Liver (tissue), 9 donors: Measurements from ENCODE around the gene MYBPC1. TPM values are rescaled to one million over a fixed set of nuclear protein-coding genes. Genes with fewer than 3 reads are reported as not detected.

ENCODE experiments used
- DNase-seq: peaks from one replicate; pipeline ENCODE4 v3.0.0-alpha.2; 2017; ENCODE audit warnings: low spot score
- H3K27ac ChIP-seq, 2 donors: one replicate each; pipeline ENCODE4 v1.7.0; 2013; ENCODE audit warnings: inconsistent platforms in 2 of 2, low read length in 2 of 2, control low read depth in 1 of 2, low read depth in 1 of 2, mild to moderate bottlenecking in 1 of 2
- H3K27me3 ChIP-seq, 4 donors: one replicate each; pipeline versions ENCODE4 v1.6.1 to v1.7.0; 2013; ENCODE audit warnings: low read length in 3 of 4, inconsistent platforms in 1 of 4, mild to moderate bottlenecking in 1 of 4, moderate library complexity in 1 of 4; ENCODE audit not compliant: control insufficient read depth in 4 of 4, insufficient read depth in 4 of 4
- H3K36me3 ChIP-seq, 4 donors: one replicate each; pipeline versions ENCODE4 v1.6.1 to v1.7.0; 2013; ENCODE audit warnings: low read length in 3 of 4, mild to moderate bottlenecking in 3 of 4, low read depth in 1 of 4, moderate library complexity in 1 of 4; ENCODE audit not compliant: control insufficient read depth in 4 of 4, insufficient read depth in 3 of 4
- H3K4me1 ChIP-seq, 4 donors: one replicate each; pipeline versions ENCODE4 v1.6.1 to v1.7.0; 2013; ENCODE audit warnings: low read length in 3 of 4, mild to moderate bottlenecking in 3 of 4, moderate library complexity in 1 of 4; ENCODE audit not compliant: control insufficient read depth in 4 of 4, insufficient read depth in 4 of 4
- H3K4me3 ChIP-seq, 3 donors: one replicate each; pipeline versions ENCODE4 v1.6.1 to v1.7.0; 2013; ENCODE audit warnings: low read length in 3 of 3, control low read depth in 1 of 3, low read depth in 1 of 3, mild to moderate bottlenecking in 1 of 3
- H3K9ac ChIP-seq, 2 donors: one replicate each; pipeline ENCODE4 v1.7.0; 2013; ENCODE audit warnings: low read length in 2 of 2, mild to moderate bottlenecking in 2 of 2, moderate library complexity in 2 of 2, control low read depth in 1 of 2, low read depth in 1 of 2
- H3K9me3 ChIP-seq, 4 donors: one replicate each; pipeline versions ENCODE4 v1.6.1 to v1.7.0; 2013; ENCODE audit warnings: low read length in 3 of 4; ENCODE audit not compliant: control insufficient read depth in 4 of 4
- ATF3 ChIP-seq: IDR thresholded peaks from 2 replicates; pipeline ENCODE4 v1.6.1; 2016; ENCODE audit warnings: antibody characterized with exemption
- CTCF ChIP-seq: fragments of 150-350 bp; IDR thresholded peaks from 2 replicates; pipeline ENCODE4 v1.5.1; 2017; ENCODE audit warnings: improper control_type of control experiment, low read depth, low read length; ENCODE audit not compliant: missing input control
- EGR1 ChIP-seq, 2 donors: IDR thresholded peaks; 2 replicates each; pipeline ENCODE4 v1.6.1; 2016 to 2018; ENCODE audit warnings: antibody characterized with exemption in 2 of 2, low read depth in 2 of 2
- FOXA1 ChIP-seq: IDR thresholded peaks from 2 replicates; pipeline ENCODE4 v1.6.1; 2016; ENCODE audit warnings: antibody characterized with exemption
- FOXA2 ChIP-seq: IDR thresholded peaks from 2 replicates; pipeline ENCODE4 v1.6.1; 2016; ENCODE audit warnings: antibody characterized with exemption
- GABPA ChIP-seq, 2 donors: IDR thresholded peaks in 1 of 2; conservative IDR thresholded peaks in 1 of 2; 2 replicates each; pipeline ENCODE4 v1.6.1; 2016; ENCODE audit warnings: antibody characterized with exemption in 2 of 2, mild to moderate bottlenecking in 1 of 2, moderate library complexity in 1 of 2
- HNF4A ChIP-seq, 2 donors: conservative IDR thresholded peaks; 2 replicates each; pipeline ENCODE4 v1.6.1; 2016; ENCODE audit warnings: antibody characterized with exemption in 2 of 2, mild to moderate bottlenecking in 2 of 2
- HNF4G ChIP-seq: IDR thresholded peaks from 2 replicates; pipeline ENCODE4 v1.6.1; 2016; ENCODE audit warnings: antibody characterized with exemption
- JUND ChIP-seq, 2 donors: IDR thresholded peaks; 2 replicates each; pipeline ENCODE4 v1.6.1; 2016; ENCODE audit warnings: antibody characterized with exemption in 2 of 2
- MAX ChIP-seq: IDR thresholded peaks from 2 replicates; pipeline ENCODE4 v1.6.1; 2016; ENCODE audit warnings: antibody characterized with exemption
- NR2F2 ChIP-seq: IDR thresholded peaks from 2 replicates; pipeline ENCODE4 v1.6.1; 2016; ENCODE audit warnings: antibody characterized with exemption
- RAD21 ChIP-seq, 2 donors: IDR thresholded peaks; 2 replicates each; pipeline ENCODE4 v1.6.1; 2016; ENCODE audit warnings: antibody characterized with exemption in 2 of 2, mild to moderate bottlenecking in 2 of 2
- REST ChIP-seq: IDR thresholded peaks from 2 replicates; pipeline ENCODE4 v1.6.1; 2016; ENCODE audit warnings: antibody characterized with exemption, mild to moderate bottlenecking
- RXRA ChIP-seq, 2 donors: IDR thresholded peaks; 2 replicates each; pipeline ENCODE4 v1.6.1; 2017 to 2018; ENCODE audit warnings: antibody characterized with exemption in 2 of 2, mild to moderate bottlenecking in 1 of 2
- SP1 ChIP-seq: IDR thresholded peaks from 2 replicates; pipeline ENCODE4 v1.6.1; 2018; ENCODE audit warnings: antibody characterized with exemption, mild to moderate bottlenecking
- TAF1 ChIP-seq: conservative IDR thresholded peaks from 2 replicates; pipeline ENCODE4 v1.6.1; 2016; ENCODE audit warnings: antibody characterized with exemption, mild to moderate bottlenecking
- YY1 ChIP-seq: IDR thresholded peaks from 2 replicates; pipeline ENCODE4 v1.6.1; 2016; ENCODE audit warnings: antibody characterized with exemption, mild to moderate bottlenecking
- ZBTB33 ChIP-seq: IDR thresholded peaks from 2 replicates; pipeline ENCODE4 v1.6.1; 2016; ENCODE audit warnings: antibody characterized with exemption
- WGBS: extraction: QIAGEN DNeasy Blood & Tissue Kit; methylation state at CpG from one replicate; pipeline ENCODE4 v1.1.7; 2013; 5-methylcytosine and 5-hydroxymethylcytosine counted together
- polyA plus RNA-seq, 2 donors: library from polyadenylated mRNA; stranded (reverse) in 1 of 2; unstranded in 1 of 2; fragments of 200-250 nt in 1 of 2; fragments of >200 nt in 1 of 2; fragmentation: Nextera tagmentation in 1 of 2; extraction: Ambion mirVana in 1 of 2; gene quantifications; one replicate each; pipeline versions ENCODE4 v1.2.1 to v1.2.3, GENCODE V29; 2013 to 2015
- total RNA-seq, 2 donors: library from RNA; depleted of rRNA; stranded (reverse); fragments of >200 nt; gene quantifications; one replicate each; pipeline ENCODE4 v1.2.3, GENCODE V29; 2014
- donor health status: healthy.
- donor health status: healthy.
- donor health status: healthy.
- donor health status: healthy.
- donor health status: healthy.

The MYBPC1 gene
- total and polyA plus RNA-seq, 4 donors: under 0.01 TPM; not detected in 3

GRCh38 chr12:101578417-101578816, 16.4 kb upstream of the MYBPC1 start:
- no peak overlapping the region for H3K4me3 ChIP-seq
- H3K4me1 ChIP-seq: no peaks in the 10 kb centered on the region
- TF ChIP-seq FOXA2: no peak
- no peak for TF ChIP-seq HNF4A (conservative IDR thresholded peaks at IDR 0.05)
- no peak for TF ChIP-seq GABPA (IDR thresholded peaks at IDR 0.05 in 1 of 2, conservative IDR thresholded peaks at IDR 0.05 in 1 of 2)
- TF ChIP-seq NR2F2: no peak
- no peak for TF ChIP-seq YY1
- TF ChIP-seq HNF4G: no peak
- no peak for TF ChIP-seq MAX
- TF ChIP-seq EGR1 (IDR thresholded peaks at IDR 0.05; ENCODE audit: low read depth in 2 of 2): no peak
- TF ChIP-seq JUND (IDR thresholded peaks at IDR 0.05): no peak
- no peak for TF ChIP-seq FOXA1
- no peak for TF ChIP-seq REST
- TF ChIP-seq TAF1: no peak
- TF ChIP-seq RXRA (IDR thresholded peaks at IDR 0.05): no peak
- TF ChIP-seq ATF3: no peak
- TF ChIP-seq SP1: no peak
- no peak for TF ChIP-seq RAD21 (IDR thresholded peaks at IDR 0.05)
- no peak for TF ChIP-seq ZBTB33
- TF ChIP-seq CTCF: no peak
- DNase-seq: no peak
- H3K9ac ChIP-seq: no peak overlapping the region
- H3K36me3 ChIP-seq: no peaks in the 10 kb centered on the region
- no peak overlapping the region for H3K27ac ChIP-seq
- no peaks in the 10 kb centered on the region for H3K9me3 ChIP-seq
- H3K27me3 ChIP-seq: no peaks in the 10 kb centered on the region
- 70% methylated on average over 2 of the region's 2 CpGs for WGBS

GRCh38 chr12:101581190-101581589, 13.6 kb upstream of the MYBPC1 start:
- H3K4me1 ChIP-seq: no peaks in the 10 kb centered on the region

More at GRCh38 chr12:101581190-101581589, 13.6 kb upstream of the MYBPC1 start:
- Histone ChIP-seq H3K36me3 (no peaks in the 10 kb centered on the region), H3K4me3 (no peak overlapping the region), H3K27ac (no peak overlapping the region), H3K9ac (no peak overlapping the region), H3K9me3 (no peaks in the 10 kb centered on the region), H3K27me3 (no peaks in the 10 kb centered on the region)
- WGBS: 38% methylated on average over 1 of the region's 1 CpG
- no peak for DNase-seq
- no peak for TF ChIP-seq EGR1 (IDR thresholded peaks at IDR 0.05; ENCODE audit: low read depth in 2 of 2)
- TF ChIP-seq FOXA1: no peak
